ENCODE results near the gene GNPDA1.

- no peak for TF ChIP-seq CTCF (conservative IDR thresholded peaks at IDR 0.05)
- TF ChIP-seq EZH2 (IDR thresholded peaks at IDR 0.05; ENCODE audit: low read depth): no peak
Observed at GRCh38 chr5:141994511-141995136, 18.2 kb downstream of the GNPDA1 start.
